Measurements from ENCODE around the gene GNAZ.
"Not testable (repeated sequence)": the region's sequence is repeated elsewhere in the genome, so short reads cannot be mapped to it uniquely, and the experiment has no call there.

GNAZ gene

GRCh38 chr22:23023294-23023693, 47.0 kb upstream of the GNAZ start:
- no peaks in the 10 kb centered on the region for H3K79me2 ChIP-seq (ENCODE audit: insufficient read depth, low read length)
- no peak overlapping the region for H3K9ac ChIP-seq (ENCODE audit: low read length)
- H3F3A ChIP-seq (ENCODE audit: insufficient read depth): no peaks in the 10 kb centered on the region
- H3K9me3 ChIP-seq (ENCODE audit: insufficient read depth, low read length): no peaks in the 10 kb centered on the region
- H2AFZ ChIP-seq (ENCODE audit: low read depth, low read length, severe bottlenecking): no peak overlapping the region
- no peaks in the 10 kb centered on the region for H3K9me2 ChIP-seq (replicated peaks; ENCODE audit: insufficient read depth, low read length)
- H4K20me1 ChIP-seq (ENCODE audit: low read depth, low read length): no peaks in the 10 kb centered on the region
- H3K4me2 ChIP-seq (ENCODE audit: low read depth, low read length, poor library complexity, severe bottlenecking): no peak overlapping the region
- H3K4me3 ChIP-seq (ENCODE audit: insufficient read depth, low read length, poor library complexity, severe bottlenecking): no peak overlapping the region
- no peak overlapping the region for H3K27ac ChIP-seq (ENCODE audit: low read depth, low read length)
- no peaks in the 10 kb centered on the region for H3K27me3 ChIP-seq (ENCODE audit: low read length)
- H3K36me3 ChIP-seq (ENCODE audit: low read length): no peaks in the 10 kb centered on the region
- TF ChIP-seq, protein P1, sequence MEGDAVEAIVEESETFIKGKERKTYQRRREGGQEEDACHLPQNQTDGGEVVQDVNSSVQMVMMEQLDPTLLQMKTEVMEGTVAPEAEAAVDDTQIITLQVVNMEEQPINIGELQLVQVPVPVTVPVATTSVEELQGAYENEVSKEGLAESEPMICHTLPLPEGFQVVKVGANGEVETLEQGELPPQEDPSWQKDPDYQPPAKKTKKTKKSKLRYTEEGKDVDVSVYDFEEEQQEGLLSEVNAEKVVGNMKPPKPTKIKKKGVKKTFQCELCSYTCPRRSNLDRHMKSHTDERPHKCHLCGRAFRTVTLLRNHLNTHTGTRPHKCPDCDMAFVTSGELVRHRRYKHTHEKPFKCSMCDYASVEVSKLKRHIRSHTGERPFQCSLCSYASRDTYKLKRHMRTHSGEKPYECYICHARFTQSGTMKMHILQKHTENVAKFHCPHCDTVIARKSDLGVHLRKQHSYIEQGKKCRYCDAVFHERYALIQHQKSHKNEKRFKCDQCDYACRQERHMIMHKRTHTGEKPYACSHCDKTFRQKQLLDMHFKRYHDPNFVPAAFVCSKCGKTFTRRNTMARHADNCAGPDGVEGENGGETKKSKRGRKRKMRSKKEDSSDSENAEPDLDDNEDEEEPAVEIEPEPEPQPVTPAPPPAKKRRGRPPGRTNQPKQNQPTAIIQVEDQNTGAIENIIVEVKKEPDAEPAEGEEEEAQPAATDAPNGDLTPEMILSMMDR (IDR thresholded peaks at IDR 0.05; ENCODE audit: insufficient read depth, low read length, poor library complexity, severe bottlenecking): no peak
- no peak for TF ChIP-seq EZH2phosphoT487 (conservative IDR thresholded peaks at IDR 0.05; ENCODE audit: low read length)

GRCh38 chr22:23026777-23027176, 43.5 kb upstream of the GNAZ start:
- Histone ChIP-seq H3K9me3 (ENCODE audit: insufficient read depth, low read length) (no peaks in the 10 kb centered on the region), H3K9me2 (replicated peaks; ENCODE audit: insufficient read depth, low read length) (no peaks in the 10 kb centered on the region), H3K27ac (ENCODE audit: low read depth, low read length) (no peak overlapping the region), H3K4me3 (ENCODE audit: insufficient read depth, low read length, poor library complexity, severe bottlenecking) (no peak overlapping the region), H3K27me3 (ENCODE audit: low read length) (no peaks in the 10 kb centered on the region), H3K79me2 (ENCODE audit: insufficient read depth, low read length) (no peaks in the 10 kb centered on the region), H3K4me2 (ENCODE audit: low read depth, low read length, poor library complexity, severe bottlenecking) (no peak overlapping the region), H3K9ac (ENCODE audit: low read length) (no peak overlapping the region), H2AFZ (ENCODE audit: low read depth, low read length, severe bottlenecking) (no peak overlapping the region), H3K36me3 (ENCODE audit: low read length) (no peaks in the 10 kb centered on the region), H4K20me1 (ENCODE audit: low read depth, low read length) (no peaks in the 10 kb centered on the region), H3F3A (ENCODE audit: insufficient read depth) (no peaks in the 10 kb centered on the region)
- TF ChIP-seq, protein P1 (IDR thresholded peaks at IDR 0.05; ENCODE audit: insufficient read depth, low read length, poor library complexity, severe bottlenecking): no peak
- TF ChIP-seq EZH2phosphoT487 (conservative IDR thresholded peaks at IDR 0.05; ENCODE audit: low read length): no peak

DNA sequence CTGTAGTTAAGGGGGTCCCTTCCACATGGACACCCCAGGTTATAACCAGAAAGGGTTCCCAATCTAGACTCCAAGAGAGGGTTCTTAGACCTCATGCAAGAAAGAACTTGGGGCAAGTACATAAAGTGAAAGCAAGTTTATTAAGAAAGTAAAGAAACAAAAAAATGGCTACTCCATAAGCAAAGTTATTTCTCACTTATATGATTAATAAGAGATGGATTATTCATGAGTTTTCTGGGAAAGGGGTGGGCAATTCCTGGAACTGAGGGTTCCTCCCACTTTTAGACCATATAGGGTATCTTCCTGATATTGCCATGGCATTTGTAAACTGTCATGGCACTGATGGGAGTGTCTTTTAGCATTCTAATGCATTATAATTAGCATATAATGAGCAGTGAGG, 42.5 kb upstream of the GNAZ start:
- not testable (repeated sequence) for H3F3A ChIP-seq (ENCODE audit: insufficient read depth); H4K20me1 ChIP-seq (ENCODE audit: low read depth, low read length); H3K9ac ChIP-seq (ENCODE audit: low read length); H3K4me2 ChIP-seq (ENCODE audit: low read depth, low read length, poor library complexity, severe bottlenecking); H3K36me3 ChIP-seq (ENCODE audit: low read length); H3K4me3 ChIP-seq (ENCODE audit: insufficient read depth, low read length, poor library complexity, severe bottlenecking); H3K27me3 ChIP-seq (ENCODE audit: low read length); H3K79me2 ChIP-seq (ENCODE audit: insufficient read depth, low read length); H3K9me3 ChIP-seq (ENCODE audit: insufficient read depth, low read length); H3K27ac ChIP-seq (ENCODE audit: low read depth, low read length); H2AFZ ChIP-seq (ENCODE audit: low read depth, low read length, severe bottlenecking); H3K9me2 ChIP-seq (replicated peaks; ENCODE audit: insufficient read depth, low read length)

DNA sequence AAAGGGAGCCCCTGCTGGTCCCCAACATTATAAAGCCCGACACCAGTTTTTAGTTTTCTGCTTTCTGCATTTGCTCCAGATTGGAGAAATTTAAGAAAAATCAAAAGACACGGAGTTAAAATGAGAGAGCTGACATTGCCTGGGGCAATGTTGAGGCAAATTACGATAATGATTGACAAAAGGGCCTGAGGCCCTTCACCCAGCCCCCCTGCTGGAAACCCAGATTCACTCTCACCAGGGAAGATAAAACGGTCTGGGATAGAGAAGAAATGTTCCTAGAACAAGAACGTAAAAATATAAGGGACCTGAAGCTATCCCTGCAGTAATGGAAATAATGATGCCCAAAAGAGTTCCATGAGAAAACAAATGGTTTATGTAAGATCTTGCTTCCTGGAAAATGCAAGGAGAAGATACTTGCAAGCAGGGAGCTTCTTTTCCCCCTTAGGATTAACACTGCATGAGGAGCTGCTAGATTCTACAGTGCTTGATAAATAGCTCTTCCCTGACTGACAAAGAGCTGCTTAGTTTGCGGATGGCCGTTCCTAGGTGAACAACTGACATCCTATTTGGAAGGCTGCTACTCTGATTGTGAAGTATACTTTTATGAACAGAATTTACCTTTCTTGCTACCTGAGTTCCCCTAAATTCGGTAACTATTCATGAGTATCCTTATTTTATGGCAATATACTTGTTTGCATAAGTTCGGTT, 40.6 kb upstream of the GNAZ start:
- no peak overlapping the region for H3K4me2 ChIP-seq (ENCODE audit: low read depth, low read length, poor library complexity, severe bottlenecking)
- H3F3A ChIP-seq (ENCODE audit: insufficient read depth): no peaks in the 10 kb centered on the region
- no peaks in the 10 kb centered on the region for H3K79me2 ChIP-seq (ENCODE audit: insufficient read depth, low read length)
- no peak overlapping the region for H3K4me3 ChIP-seq (ENCODE audit: insufficient read depth, low read length, poor library complexity, severe bottlenecking)
- no peaks in the 10 kb centered on the region for H3K9me3 ChIP-seq (ENCODE audit: insufficient read depth, low read length)
- H3K27me3 ChIP-seq (ENCODE audit: low read length): no peaks in the 10 kb centered on the region
- H3K36me3 ChIP-seq (ENCODE audit: low read length): no peaks in the 10 kb centered on the region
- no peaks in the 10 kb centered on the region for H4K20me1 ChIP-seq (ENCODE audit: low read depth, low read length)
- TF ChIP-seq, protein P1 (IDR thresholded peaks at IDR 0.05; ENCODE audit: insufficient read depth, low read length, poor library complexity, severe bottlenecking): no peak
- no peak for TF ChIP-seq EZH2phosphoT487 (conservative IDR thresholded peaks at IDR 0.05; ENCODE audit: low read length)
- H2AFZ ChIP-seq (ENCODE audit: low read depth, low read length, severe bottlenecking): no peak overlapping the region
- H3K9ac ChIP-seq (ENCODE audit: low read length): no peak overlapping the region
- H3K9me2 ChIP-seq (replicated peaks; ENCODE audit: insufficient read depth, low read length): no peaks in the 10 kb centered on the region
- no peak overlapping the region for H3K27ac ChIP-seq (ENCODE audit: low read depth, low read length)

Data from SU-DHL-6 (cell line).